CD14-positive monocyte (primary cell): Measurements from ENCODE around the gene SRSF8. TPM values are rescaled to one million over a fixed set of nuclear protein-coding genes. Genes with fewer than 3 reads are reported as not detected.
A peak's percentile ranks its signal among the peaks of the same experiment; 100 is the strongest.

Experiments
- DNase-seq, 3 donors: peaks; one replicate each; pipeline ENCODE4 v3.0.0-alpha.2; 2011 to 2022
- H2AFZ ChIP-seq: 2 replicates; pipeline ENCODE4 v1.6.0; 2012; ENCODE audit warnings: mild to moderate bottlenecking, low read depth, low read length, inconsistent platforms; ENCODE audit not compliant: insufficient read depth, poor library complexity, severe bottlenecking
- H3K27ac ChIP-seq, 2 donors: 1 replicate in 1 of 2; 2 replicates in 1 of 2; pipeline ENCODE4 v1.5.1; 2012 to 2013; ENCODE audit warnings: low read length in 2 of 2, control low read depth in 1 of 2, inconsistent platforms in 1 of 2, low read depth in 1 of 2, mild to moderate bottlenecking in 1 of 2
- H3K27me3 ChIP-seq, 2 donors: one replicate each; pipeline versions ENCODE4 v1.6.0 to v1.6.1; 2011 to 2013; ENCODE audit warnings: low read length in 2 of 2; ENCODE audit not compliant: control insufficient read depth in 2 of 2, insufficient read depth in 2 of 2
- H3K36me3 ChIP-seq, 2 donors: replicated peaks in 1 of 2; 1 replicate in 1 of 2; 2 replicates in 1 of 2; pipeline versions ENCODE4 v1.5.1 to v1.6.1; 2012 to 2013; ENCODE audit warnings: low read length in 2 of 2, control low read depth in 1 of 2, inconsistent platforms in 1 of 2, mild to moderate bottlenecking in 1 of 2; ENCODE audit not compliant: insufficient read depth in 2 of 2, control insufficient read depth in 1 of 2
- H3K4me1 ChIP-seq, 2 donors: 1 replicate in 1 of 2; 2 replicates in 1 of 2; pipeline versions ENCODE4 v1.5.1 to v1.6.1; 2012 to 2013; ENCODE audit warnings: low read length in 2 of 2, control low read depth in 1 of 2, inconsistent platforms in 1 of 2, mild to moderate bottlenecking in 1 of 2, moderate library complexity in 1 of 2; ENCODE audit not compliant: insufficient read depth in 2 of 2, control insufficient read depth in 1 of 2
- H3K4me2 ChIP-seq: replicated peaks from 2 replicates; pipeline ENCODE3; 2012; ENCODE audit warnings: low read length, moderate library complexity, mild to moderate bottlenecking; ENCODE audit not compliant: poor library complexity, severe bottlenecking; ENCODE audit errors: extremely low read depth
- H3K4me3 ChIP-seq, 3 experiments: fragments of 200-600 bp in 1 of 3; sonication (generic) in 1 of 3; replicated peaks in 1 of 3; 1 replicate in 2 of 3; 2 replicates in 1 of 3; pipeline ENCODE4 v1.5.1; 2011 to 2013; ENCODE audit warnings: low read length in 3 of 3, mild to moderate bottlenecking in 3 of 3, control low read depth in 2 of 3, low read depth in 2 of 3, inconsistent platforms in 1 of 3, moderate library complexity in 1 of 3
- H3K79me2 ChIP-seq: 2 replicates; pipeline ENCODE4 v1.6.0; 2012; ENCODE audit warnings: mild to moderate bottlenecking, control low read depth, inconsistent platforms, low read length, moderate library complexity; ENCODE audit not compliant: insufficient read depth
- H3K9ac ChIP-seq: 2 replicates; pipeline ENCODE4 v1.6.0; 2017; ENCODE audit warnings: low read length, mild to moderate bottlenecking; ENCODE audit not compliant: insufficient read depth, poor library complexity, severe bottlenecking
- H3K9me3 ChIP-seq, 2 donors: replicated peaks in 1 of 2; 1 replicate in 1 of 2; 2 replicates in 1 of 2; pipeline versions ENCODE4 v1.5.1 to v1.6.1; 2012 to 2013; ENCODE audit warnings: low read length in 2 of 2, control low read depth in 1 of 2; ENCODE audit not compliant: control insufficient read depth in 1 of 2, insufficient read depth in 1 of 2
- H4K20me1 ChIP-seq: 2 replicates; pipeline ENCODE4 v1.6.0; 2012; ENCODE audit warnings: mild to moderate bottlenecking, low read length, control low read depth, moderate library complexity; ENCODE audit not compliant: insufficient read depth
- H3K27ac Mint-ChIP-seq, 7 donors: one replicate each; pipeline ENCODE4 v1.8.0; 2020; ENCODE audit warnings: mild to moderate bottlenecking in 7 of 7, mixed read lengths in 7 of 7, moderate library complexity in 6 of 7, inconsistent platforms in 2 of 7
- H3K27me3 Mint-ChIP-seq, 3 donors: one replicate each; pipeline ENCODE4 v1.8.0; 2021 to 2022; ENCODE audit warnings: low read depth in 3 of 3, mild to moderate bottlenecking in 3 of 3, mixed read lengths in 3 of 3, moderate library complexity in 3 of 3, inconsistent platforms in 1 of 3
- H3K36me3 Mint-ChIP-seq, 2 donors: one replicate each; pipeline ENCODE4 v1.8.0; 2020; ENCODE audit warnings: mixed read lengths in 2 of 2, inconsistent platforms in 1 of 2, mild to moderate bottlenecking in 1 of 2
- H3K4me1 Mint-ChIP-seq: one replicate; pipeline ENCODE4 v1.8.0; 2020; ENCODE audit warnings: mild to moderate bottlenecking, mixed read lengths
- H3K4me3 Mint-ChIP-seq, 2 donors: one replicate each; pipeline ENCODE4 v1.8.0; 2020; ENCODE audit warnings: mild to moderate bottlenecking in 2 of 2, mixed read lengths in 2 of 2, moderate library complexity in 1 of 2
- H3K9me3 Mint-ChIP-seq, 7 donors: one replicate each; pipeline ENCODE4 v1.8.0; 2020 to 2022; ENCODE audit warnings: mixed read lengths in 7 of 7, mild to moderate bottlenecking in 6 of 7, moderate library complexity in 6 of 7, inconsistent platforms in 2 of 7
- CTCF ChIP-seq: fragments of 200-600 bp; IDR thresholded peaks from one replicate; pipeline ENCODE4 v1.8.0; 2022; ENCODE audit warnings: antibody characterized with exemption, mild to moderate bottlenecking
- WGBS: methylation state at CpG from one replicate; pipeline ENCODE4 v1.1.5; 2013; ENCODE audit warnings: missing lambda C conversion rate; ENCODE audit not compliant: insufficient coverage; 5-methylcytosine and 5-hydroxymethylcytosine counted together
- intact Hi-C, 2 donors: fragments of 100-400 bp; cut with micrococcal nuclease; formaldehyde crosslinking; loops; one replicate each; pipeline versions ENCODE4 v1.15.0 to v1.15.1; 2023
- polyA plus RNA-seq, 3 donors: library from polyadenylated mRNA; depleted of rRNA in 1 of 3; unstranded in 2 of 3; stranded (reverse) in 1 of 3; fragments of 300-500 nt in 2 of 3; fragments of >200 nt in 1 of 3; fragmentation: Illumina TruSeq in 2 of 3; gene quantifications; 1 replicate in 2 of 3; 2 replicates in 1 of 3; pipeline ENCODE4 v1.2.3, GENCODE V29; 2012 to 2021

The SRSF8 gene
- polyA plus RNA-seq, 3 donors = 9.3 to 24.9 (median 24.4) TPM

- TF ChIP-seq CTCF = no peak
- peaks cover 19% of the 10 kb centered on the region for H3K79me2 ChIP-seq
- Mint-ChIP-seq H3K9me3 (no peaks in the 10 kb centered on the region), H3K27ac (peak overlapping the region; percentile 84 to 97 (median 90)), H3K36me3 (peaks cover 3 to 4% of the 10 kb centered on the region in 2 donors), H3K4me3 (peak overlapping the region; percentile 98 to 100), H3K27me3 (peaks cover 0 to 2% (median 2%) of the 10 kb centered on the region in 3 donors), H3K4me1 (peaks cover 27% of the 10 kb centered on the region)
- no peaks in the 10 kb centered on the region for H3K9me3 ChIP-seq
- no peaks in the 10 kb centered on the region for H3K36me3 ChIP-seq
- H3K27me3 ChIP-seq = no peaks in the 10 kb centered on the region
- H3K4me1 ChIP-seq = peaks cover 24 to 30% of the 10 kb centered on the region in 2 donors
- H3K4me2 ChIP-seq = peak overlapping the region; percentile 98
- H3K4me3 ChIP-seq = peak overlapping the region; percentile 80 to 93 (median 90)
- intact Hi-C loops = loop anchor here (2.0 to 5.0 kb wide), 4 partner anchors 83 to 694 kb away; no protein-coding TSS in a partner anchor
- DNase-seq = peak in 2 of 3 donors; percentile 10 to 13
- WGBS = under 1% methylated on average over 15 of the region's 16 CpGs
- peak overlapping the region; percentile 100 for H2AFZ ChIP-seq
- H4K20me1 ChIP-seq = no peaks in the 10 kb centered on the region
- H3K27ac ChIP-seq = peak overlapping the region; percentile 85 to 87
- peak overlapping the region; percentile 82 for H3K9ac ChIP-seq
Measured at GRCh38 chr11:95067841-95068219, 1.1 kb downstream of the SRSF8 start.

- H3K4me1 ChIP-seq = peaks cover 24 to 30% of the 10 kb centered on the region in 2 donors
- intact Hi-C loops = loop anchor here (2.0 to 5.0 kb wide), 4 partner anchors 82 to 694 kb away; no protein-coding TSS in a partner anchor
- peak overlapping the region; percentile 100 for H2AFZ ChIP-seq
- Mint-ChIP-seq H3K27ac (peak overlapping the region in 5 of 7 donors; percentile 43 to 90 (median 55)), H3K36me3 (peaks cover 4 to 5% of the 10 kb centered on the region in 2 donors), H3K27me3 (peaks cover 0 to 2% (median 2%) of the 10 kb centered on the region in 3 donors), H3K4me3 (peak overlapping the region; percentile 98 to 100), H3K4me1 (peaks cover 27% of the 10 kb centered on the region), H3K9me3 (no peaks in the 10 kb centered on the region)
- H3K9me3 ChIP-seq = no peaks in the 10 kb centered on the region
- no peaks in the 10 kb centered on the region for H3K36me3 ChIP-seq
- peak overlapping the region; percentile 98 for H3K4me2 ChIP-seq
- H3K79me2 ChIP-seq = peaks cover 19% of the 10 kb centered on the region
- no peak overlapping the region for H3K9ac ChIP-seq
- H3K27me3 ChIP-seq = no peaks in the 10 kb centered on the region
- peak overlapping the region in 1 of 2 donors; percentile 85 for H3K27ac ChIP-seq
- TF ChIP-seq CTCF = no peak
- WGBS = 0% methylated on average over 3 of the region's 5 CpGs
- H3K4me3 ChIP-seq = peak overlapping the region; percentile 80 to 93 (median 90)
- H4K20me1 ChIP-seq = no peaks in the 10 kb centered on the region
- DNase-seq = peak; percentile 67 to 80 (median 76)
Measured at GRCh38 chr11:95068549-95068948, 1.8 kb downstream of the SRSF8 start.
